Heart left ventricle (tissue), 16 donors: ENCODE results near the gene KCNIP3. TPM values are rescaled to one million over a fixed set of nuclear protein-coding genes. Genes with fewer than 3 reads are reported as not detected.
A peak's percentile ranks its signal among the peaks of the same experiment; 100 is the strongest.

Experiments used
- ATAC-seq, 4 donors: fragments of 200-7000 bp; cut with Tn5 transposase; one replicate each; pipeline ENCODE4 v1.9.1; 2020 to 2022; ENCODE audit warnings: moderate library complexity in 4 of 4, mild to moderate bottlenecking in 3 of 4, moderate number of reproducible peaks in 1 of 4
- DNase-seq, 5 donors: peaks; one replicate each; pipeline ENCODE4 v3.0.0-alpha.2; 2020
- H3K27ac ChIP-seq, 12 donors: fragments of 200-600 bp; sonication (generic) in 4 of 12; one replicate each; pipeline versions ENCODE4 v1.5.0 to v1.8.0; 2016 to 2022; ENCODE audit warnings: mild to moderate bottlenecking in 2 of 12
- H3K27me3 ChIP-seq, 9 donors: fragments of 200-600 bp; sonication (generic) in 2 of 9; one replicate each; pipeline versions ENCODE4 v1.5.1 to v1.8.0; 2016 to 2022; ENCODE audit warnings: mild to moderate bottlenecking in 3 of 9
- H3K36me3 ChIP-seq, 9 donors: fragments of 200-600 bp; sonication (generic) in 2 of 9; one replicate each; pipeline versions ENCODE4 v1.5.0 to v1.8.0; 2018 to 2022; ENCODE audit warnings: mild to moderate bottlenecking in 2 of 9
- H3K4me1 ChIP-seq, 12 donors: fragments of 200-600 bp; sonication (generic) in 4 of 12; one replicate each; pipeline versions ENCODE4 v1.5.0 to v1.8.0; 2016 to 2022; ENCODE audit warnings: mild to moderate bottlenecking in 3 of 12
- H3K4me3 ChIP-seq, 12 donors: fragments of 200-600 bp; sonication (generic) in 4 of 12; one replicate each; pipeline versions ENCODE4 v1.5.0 to v1.8.0; 2017 to 2022; ENCODE audit warnings: mild to moderate bottlenecking in 9 of 12, moderate library complexity in 4 of 12
- H3K9me3 ChIP-seq, 12 donors: fragments of 200-600 bp; sonication (generic) in 4 of 12; one replicate each; pipeline versions ENCODE4 v1.5.0 to v1.8.0; 2016 to 2022; ENCODE audit warnings: mild to moderate bottlenecking in 1 of 12
- CTCF ChIP-seq, 12 donors: fragments of 200-600 bp; sonication (generic) in 4 of 12; IDR thresholded peaks; one replicate each; pipeline versions ENCODE4 v1.5.0 to v1.8.0; 2018 to 2022; ENCODE audit warnings: antibody characterized with exemption in 12 of 12, mild to moderate bottlenecking in 5 of 12
- POLR2A ChIP-seq, 2 donors: fragments of 450-650 bp; IDR thresholded peaks; one replicate each; pipeline ENCODE4 v1.6.1; 2017; ENCODE audit warnings: antibody characterized with exemption in 2 of 2, mild to moderate bottlenecking in 2 of 2, moderate library complexity in 2 of 2
- WGBS, 4 donors: extraction: QIAGEN DNeasy Blood & Tissue Kit in 2 of 4; methylation state at CpG; one replicate each; pipeline versions ENCODE4 v1.1.5 to v1.1.7; 2013 to 2018; 5-methylcytosine and 5-hydroxymethylcytosine counted together
- intact Hi-C, 10 donors: fragments of 100-400 bp; cut with DNase I; formaldehyde crosslinking; loops; one replicate each; pipeline versions ENCODE4 v1.11.1 to v1.14.2; 2022
- polyA plus RNA-seq, 2 donors: library from polyadenylated mRNA; stranded (reverse); fragments of 200-250 nt; gene quantifications; one replicate each; pipeline ENCODE4 v1.2.3, GENCODE V29; 2013
- total RNA-seq, 9 donors: library from RNA; depleted of rRNA in 2 of 9; stranded (reverse); fragments of >200 nt in 2 of 9; fragmentation: NEBNext Ultra II Directional in 3 of 9; extraction: Animal tissue kit (Norgen Biotek cat#: 25700) in 3 of 9; gene quantifications; one replicate each; pipeline versions ENCODE4 v1.1.0 to v1.2.4, GENCODE V29; 2016 to 2023
- donor health status: ischemic (EF 13 %, LVEDD 7.1; RV severe dilation, severe dysfunction).
- donor health status: healthy with polysubstance abuse.
- donor health status: DM: no; HTN: yes; CAD: no.
- donor health status: DM: no; HTN: no; CAD: no.
- donor health status: ischemic (EF 25% LVEDD 6.9; RV normal size, moderate dysfunction).
- donor health status: ischemic (EF 25% LVEDD 5.7; RV mildly dilated, moderate dysfunction).
- donor health status: healthy.
- donor health status: DM: yes; HTN: yes; CAD: no.
- donor health status: ischemic (EF 35%, LVEDD 5.7; RV mildly dilated, moderate dysfunction).
- donor health status: nonischemic (EF 11% LVEDD 7.7; RV severe dilation, severe dysfunction).
- donor health status: DM: yes; HTN: yes; CAD: no.
- donor health status: PGD.
- donor health status: ischemic (EF 29% LVEDD 5.4; RV normal size, mild dysfunction).
- donor health status: nonischemic (EF 23%, LVEDD 6.1; RV moderate dilation, normal function).

The KCNIP3 gene
- total and polyA plus RNA-seq, 11 donors = 2.7 to 8.3 (median 4.0) TPM

- no peak overlapping the region for H3K4me3 ChIP-seq
- H3K27me3 ChIP-seq = peaks cover 0 to 34% (median 5%) of the 10 kb centered on the region in 9 donors
- no peak for ATAC-seq
- no peak for DNase-seq
- 84 to 93% (median 84%) methylated on average over 11 to 12 of the region's 12 CpGs for WGBS, 4 donors
- intact Hi-C loops = loop anchor here in 2 of 10 donors (2.0 kb wide), 1 partner anchor 59 kb away; the partner anchor contains the start of gene FAHD2A (in 2 of the 2)
- no peak overlapping the region for H3K27ac ChIP-seq
- H3K36me3 ChIP-seq = no peaks in the 10 kb centered on the region
- peaks cover 0 to 31% (median 9%) of the 10 kb centered on the region in 12 donors for H3K4me1 ChIP-seq
- no peak for TF ChIP-seq POLR2A (IDR thresholded peaks at IDR 0.05)
- TF ChIP-seq CTCF (IDR thresholded peaks at IDR 0.05) = no peak
- H3K9me3 ChIP-seq = no peaks in the 10 kb centered on the region
Measured at GRCh38 chr2:95344215-95344583, 47.1 kb downstream of the KCNIP3 start.

- DNase-seq = peak in 1 of 5 donors; percentile 7
- Histone ChIP-seq H3K36me3 (no peaks in the 10 kb centered on the region), H3K4me3 (no peak overlapping the region), H3K27me3 (peaks cover 0 to 34% (median 5%) of the 10 kb centered on the region in 9 donors), H3K4me1 (peaks cover 0 to 31% (median 9%) of the 10 kb centered on the region in 12 donors), H3K9me3 (no peaks in the 10 kb centered on the region), H3K27ac (peak overlapping the region in 1 of 12 donors; percentile 89)
- TF ChIP-seq POLR2A (IDR thresholded peaks at IDR 0.05) (no peak), CTCF (IDR thresholded peaks at IDR 0.05) (no peak)
- 87 to 98% (median 89%) methylated on average over 4 of the region's 4 CpGs for WGBS, 4 donors
- ATAC-seq = no peak
- intact Hi-C loops = loop anchor here in 5 of 10 donors (2.0 to 5.0 kb wide), 5 partner anchors 43 to 222 kb away; partner anchors contain the start of genes FAHD2A (in 3 of the 5) and MRPS5 (in 1 of the 5)
Measured at GRCh38 chr2:95344656-95345055, 47.5 kb downstream of the KCNIP3 start.

- no peak for TF ChIP-seq POLR2A (IDR thresholded peaks at IDR 0.05)
- TF ChIP-seq CTCF (IDR thresholded peaks at IDR 0.05) = no peak
- H3K9me3 ChIP-seq = no peaks in the 10 kb centered on the region
- H3K4me1 ChIP-seq = peaks cover 0 to 31% (median 9%) of the 10 kb centered on the region in 12 donors
- intact Hi-C loops = loop anchor here in 5 of 10 donors (2.0 to 5.0 kb wide), 5 partner anchors 42 to 223 kb away; partner anchors contain the start of genes FAHD2A (in 3 of the 5) and MRPS5 (in 1 of the 5)
- DNase-seq (no peak), ATAC-seq (no peak)
- WGBS, 4 donors = 14 to 15% (median 15%) methylated on average over 22 to 24 of the region's 24 CpGs
- H3K36me3 ChIP-seq = no peaks in the 10 kb centered on the region
- peak overlapping the region in 11 of 12 donors; percentile 53 to 86 (median 67) for H3K4me3 ChIP-seq
- H3K27ac ChIP-seq = peak overlapping the region in 6 of 12 donors; percentile 77 to 89 (median 81)
- peaks cover 0 to 34% (median 5%) of the 10 kb centered on the region in 9 donors for H3K27me3 ChIP-seq
Measured at GRCh38 chr2:95345081-95345562, 48.0 kb downstream of the KCNIP3 start.

- intact Hi-C loops = loop anchor here in 5 of 10 donors (2.0 to 5.0 kb wide), 5 partner anchors 42 to 223 kb away; partner anchors contain the start of genes FAHD2A (in 3 of the 5) and MRPS5 (in 1 of the 5)
- H3K27ac ChIP-seq = peak overlapping the region in 11 of 12 donors; percentile 49 to 89 (median 79)
- ATAC-seq (peak; percentile 81 to 93 (median 90)), DNase-seq (peak; percentile 78 to 92 (median 86))
- peaks cover 0 to 31% (median 9%) of the 10 kb centered on the region in 12 donors for H3K4me1 ChIP-seq
- 1% methylated on average over 44 to 65 of the region's 65 CpGs for WGBS, 4 donors
- H3K36me3 ChIP-seq = no peaks in the 10 kb centered on the region
- peak; percentile 84 to 97 (median 92) for TF ChIP-seq CTCF (IDR thresholded peaks at IDR 0.05)
- no peak for TF ChIP-seq POLR2A (IDR thresholded peaks at IDR 0.05)
- H3K4me3 ChIP-seq = peak overlapping the region; percentile 42 to 86 (median 67)
- H3K27me3 ChIP-seq = peaks cover 0 to 34% (median 5%) of the 10 kb centered on the region in 9 donors
- H3K9me3 ChIP-seq = no peaks in the 10 kb centered on the region
Measured at GRCh38 chr2:95345563-95346230, 48.5 kb downstream of the KCNIP3 start.
